ENCODE measurements around the gene SHB.

The SHB gene

GRCh38 chr9:37988602-37989001, 80.4 kb downstream of the SHB start:
- DNase-seq (ENCODE audit: low spot score) = no peak

- DNase-seq (ENCODE audit: low spot score) = no peak
Measured at GRCh38 chr9:37988041-37988440, 81.0 kb downstream of the SHB start.

- DNase-seq (ENCODE audit: low spot score) = no peak
Measured at GRCh38 chr9:37987467-37987981, 81.5 kb downstream of the SHB start.

GRCh38 chr9:37986771-37987258, 82.2 kb downstream of the SHB start:
- DNase-seq (ENCODE audit: low spot score) = no peak

GRCh38 chr9:37986001-37986400, 83.0 kb downstream of the SHB start:
- no peak for DNase-seq (ENCODE audit: low spot score)

- DNase-seq (ENCODE audit: low spot score) = peak; percentile 91
Measured at GRCh38 chr9:37984672-37985611, 84.1 kb downstream of the SHB start.

GRCh38 chr9:37984278-37984671, 84.8 kb downstream of the SHB start:
- DNase-seq (ENCODE audit: low spot score) = no peak

- DNase-seq (ENCODE audit: low spot score) = no peak
Measured at GRCh38 chr9:37983381-37984067, 85.5 kb downstream of the SHB start.

GRCh38 chr9:37979844-37980243, 89.2 kb downstream of the SHB start:
- no peak for DNase-seq (ENCODE audit: low spot score)

- no peak for DNase-seq (ENCODE audit: low spot score)
Measured at GRCh38 chr9:37978983-37979382, 90.0 kb downstream of the SHB start.

GRCh38 chr9:37978481-37978864, 90.6 kb downstream of the SHB start:
- no peak for DNase-seq (ENCODE audit: low spot score)

GRCh38 chr9:37977851-37978480, 91.1 kb downstream of the SHB start:
- no peak for DNase-seq (ENCODE audit: low spot score)

GRCh38 chr9:37976714-37977477, 92.1 kb downstream of the SHB start:
- peak; percentile 82 for DNase-seq (ENCODE audit: low spot score)

- no peak for DNase-seq (ENCODE audit: low spot score)
Measured at GRCh38 chr9:37975639-37976038, 93.4 kb downstream of the SHB start.

GRCh38 chr9:37974506-37975173, 94.4 kb downstream of the SHB start:
- DNase-seq (ENCODE audit: low spot score) = no peak

- no peak for DNase-seq (ENCODE audit: low spot score)
Measured at GRCh38 chr9:37972351-37972848, 96.6 kb downstream of the SHB start.

GRCh38 chr9:37971691-37972090, 97.3 kb downstream of the SHB start:
- no peak for DNase-seq (ENCODE audit: low spot score)

- DNase-seq (ENCODE audit: low spot score) = no peak
Measured at GRCh38 chr9:37971108-37971459, 97.9 kb downstream of the SHB start.

- DNase-seq (ENCODE audit: low spot score) = no peak
Measured at GRCh38 chr9:37970301-37971107, 98.5 kb downstream of the SHB start.

All from GM03348 (cell line).